ENCODE data around the gene DGCR6L.
"Not testable (repeated sequence)": the region's sequence is repeated elsewhere in the genome, so short reads cannot be mapped to it uniquely, and the experiment has no call there.

The DGCR6L gene

GRCh38 chr22:20275836-20276235 lies 44.0 kb downstream of the DGCR6L start:
- no peak for DNase-seq (ENCODE audit: low read depth, low spot score)

DNA sequence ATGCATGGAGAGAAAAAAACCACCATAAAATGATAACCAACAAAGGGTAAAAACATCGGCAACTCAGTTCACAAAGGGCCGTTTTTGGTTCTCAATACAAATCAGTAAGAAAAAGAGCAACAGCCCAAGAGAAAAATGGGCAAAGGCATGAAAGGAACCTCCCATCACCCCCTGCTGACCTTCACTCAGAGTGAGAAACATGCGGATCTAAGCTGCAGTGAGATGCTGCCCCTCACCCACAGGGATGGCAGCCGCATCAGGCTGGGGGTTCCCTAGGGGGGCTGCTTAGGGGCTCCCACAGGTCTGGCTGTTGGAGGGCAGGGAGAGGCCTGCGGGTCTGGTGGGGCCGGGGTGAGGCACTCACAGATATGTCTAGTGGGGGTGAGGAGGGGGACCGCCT lies 44.5 kb downstream of the DGCR6L start:
- DNase-seq (ENCODE audit: low read depth, low spot score) = not testable (repeated sequence)

- DNase-seq (ENCODE audit: low read depth, low spot score) = not testable (repeated sequence)
Observed at GRCh38 chr22:20274374-20274773, 45.5 kb downstream of the DGCR6L start.

- no peak for DNase-seq (ENCODE audit: low read depth, low spot score)
Observed at GRCh38 chr22:20273758-20274181, 46.1 kb downstream of the DGCR6L start.

DNA sequence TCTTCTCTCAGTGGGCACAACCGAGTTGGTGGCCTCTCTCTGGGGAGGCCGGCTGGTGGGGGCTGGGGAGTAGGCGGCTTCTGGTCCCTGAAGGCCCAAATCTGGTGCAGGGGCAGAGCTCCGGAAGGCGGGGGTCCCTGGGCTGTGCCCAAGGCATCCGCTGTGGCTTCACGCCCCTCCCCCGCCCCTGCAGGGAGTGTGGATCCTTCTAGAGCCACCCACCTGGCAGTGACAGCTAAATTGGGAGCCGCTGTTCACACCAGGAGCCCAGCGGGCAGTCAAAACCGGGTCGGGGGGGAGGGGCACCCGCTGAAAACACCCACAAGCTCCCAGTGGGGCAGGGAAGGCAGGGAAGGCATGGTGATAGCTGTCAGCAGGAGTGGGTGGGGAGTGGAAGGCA lies 47.2 kb downstream of the DGCR6L start:
- no peak for DNase-seq (ENCODE audit: low read depth, low spot score)

DNA sequence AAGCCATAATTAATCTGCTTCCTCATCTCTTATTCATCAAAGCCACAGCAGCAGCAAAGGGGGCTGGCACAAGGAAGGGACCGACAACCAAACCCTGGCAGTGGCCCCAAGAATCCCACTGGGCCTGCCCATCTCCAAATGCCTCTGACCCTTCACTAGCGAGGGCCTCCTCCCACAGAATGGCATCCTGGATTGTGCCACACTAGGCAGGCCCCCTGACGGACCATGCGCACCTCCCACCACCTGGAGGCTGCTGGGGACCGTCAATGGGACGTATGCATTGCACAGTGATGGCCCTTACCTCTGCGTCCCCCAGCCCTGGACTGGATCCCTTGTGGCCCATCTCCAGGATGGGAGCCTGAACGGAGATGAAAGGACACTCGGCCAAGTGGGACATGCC lies 47.7 kb downstream of the DGCR6L start:
- no peak for DNase-seq (ENCODE audit: low read depth, low spot score)

DNA sequence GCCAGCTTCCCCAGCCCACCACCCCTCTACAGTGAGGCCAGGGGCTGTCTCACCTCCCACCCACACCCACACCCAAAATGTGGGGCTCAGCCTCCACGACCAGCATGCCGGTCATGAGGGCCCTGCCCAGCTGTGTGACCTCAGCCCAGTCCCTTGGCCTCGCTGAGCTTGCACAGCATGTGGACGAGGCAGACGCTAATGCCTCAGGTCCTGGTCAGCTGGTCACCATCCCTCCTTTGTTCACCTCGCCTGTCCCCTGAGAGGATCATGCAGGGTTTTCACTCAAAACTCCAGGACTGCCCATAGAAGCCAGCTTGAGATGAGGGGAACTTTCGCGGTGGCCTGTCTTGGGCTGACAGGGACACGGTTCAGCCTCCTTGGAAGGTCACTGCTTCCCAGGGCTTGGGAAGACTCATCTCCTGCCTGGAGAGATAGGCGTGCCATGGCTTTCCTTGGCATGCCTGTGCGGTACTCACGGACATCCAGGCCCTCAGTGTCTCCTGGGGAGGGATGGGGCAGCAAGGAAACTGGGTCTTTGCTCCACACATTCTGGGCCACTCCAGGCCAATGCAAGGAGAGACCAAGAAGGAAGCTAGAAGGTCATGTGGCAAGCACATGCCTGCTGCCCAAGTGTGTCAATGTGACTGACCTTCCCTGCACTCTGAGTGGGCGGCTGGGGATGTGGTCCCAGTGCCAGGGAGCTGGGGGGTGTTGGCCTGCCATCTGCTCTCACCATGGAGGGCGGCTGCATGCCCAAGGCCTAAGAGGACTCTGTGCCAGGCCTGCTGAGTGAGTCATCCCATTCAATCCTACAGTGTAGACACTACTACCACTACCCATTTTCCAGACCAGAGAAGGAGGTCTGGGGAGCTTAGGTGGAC lies 48.5 kb downstream of the DGCR6L start:
- DNase-seq (ENCODE audit: low read depth, low spot score) = no peak

DNA sequence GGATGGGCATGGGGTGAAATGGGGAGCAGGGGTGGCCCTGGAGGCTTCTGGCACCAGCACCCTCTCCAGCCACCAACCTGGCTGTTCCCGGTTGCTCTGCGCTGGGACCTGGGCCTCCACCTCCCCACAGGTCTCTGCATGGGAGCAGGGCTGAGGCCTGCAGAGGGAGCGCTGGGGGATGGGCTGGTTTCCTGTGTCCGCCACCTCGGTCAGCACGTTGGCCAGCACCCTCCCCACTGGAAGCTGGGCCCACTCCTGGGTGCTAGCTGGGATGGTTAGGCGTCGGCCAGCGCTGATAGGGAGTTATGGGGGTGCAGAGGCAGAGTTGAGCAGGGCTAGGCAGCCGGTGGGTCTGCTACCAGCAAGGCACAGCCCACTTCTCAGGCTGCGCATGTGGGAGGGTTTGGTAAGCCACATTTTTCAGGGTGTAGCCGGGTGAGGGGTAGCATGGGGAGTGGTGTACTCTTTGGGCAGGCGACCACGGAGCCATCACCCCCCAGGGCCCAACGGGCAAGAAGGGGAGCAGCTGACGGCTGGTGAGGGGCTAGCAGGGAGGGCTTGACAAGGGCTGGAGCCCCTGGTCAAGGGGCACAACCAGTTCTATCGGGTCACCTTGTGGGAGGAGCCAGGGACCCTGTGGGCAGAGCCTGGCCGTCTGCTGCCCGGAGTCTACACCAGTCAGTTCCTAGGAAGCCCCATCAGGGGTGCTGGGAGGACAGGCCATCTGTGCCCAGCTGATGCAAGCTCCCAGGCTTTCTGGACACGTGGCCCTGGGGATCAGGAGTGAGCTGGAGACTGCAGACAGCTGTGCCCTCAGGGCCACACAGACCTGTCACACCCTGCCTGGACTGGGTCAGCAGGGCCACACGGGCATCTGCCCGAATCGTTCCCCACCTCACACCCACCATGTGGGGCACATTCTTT lies 49.4 kb downstream of the DGCR6L start:
- DNase-seq (ENCODE audit: low read depth, low spot score) = not testable (repeated sequence)

DNA sequence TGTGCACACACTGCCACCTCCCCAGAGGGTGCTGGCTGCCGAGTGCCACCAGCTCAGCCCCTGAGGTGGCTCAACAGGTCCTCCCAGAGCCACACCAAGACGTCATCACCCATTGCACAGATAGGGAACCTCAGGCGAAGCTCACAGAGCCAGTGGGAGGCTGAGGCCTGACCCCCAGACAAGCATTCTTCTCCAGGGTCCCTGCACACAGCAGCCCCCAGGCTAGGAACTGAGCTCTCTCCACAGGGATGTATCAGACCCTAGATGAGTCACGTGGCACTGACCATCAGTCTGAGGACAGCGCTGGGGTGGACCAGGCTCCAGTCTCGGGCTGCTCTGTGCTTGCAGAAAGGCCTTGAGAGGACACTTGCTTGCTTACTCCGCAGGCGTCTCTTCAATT lies 50.2 kb downstream of the DGCR6L start:
- DNase-seq (ENCODE audit: low read depth, low spot score) = not testable (repeated sequence)

DNA sequence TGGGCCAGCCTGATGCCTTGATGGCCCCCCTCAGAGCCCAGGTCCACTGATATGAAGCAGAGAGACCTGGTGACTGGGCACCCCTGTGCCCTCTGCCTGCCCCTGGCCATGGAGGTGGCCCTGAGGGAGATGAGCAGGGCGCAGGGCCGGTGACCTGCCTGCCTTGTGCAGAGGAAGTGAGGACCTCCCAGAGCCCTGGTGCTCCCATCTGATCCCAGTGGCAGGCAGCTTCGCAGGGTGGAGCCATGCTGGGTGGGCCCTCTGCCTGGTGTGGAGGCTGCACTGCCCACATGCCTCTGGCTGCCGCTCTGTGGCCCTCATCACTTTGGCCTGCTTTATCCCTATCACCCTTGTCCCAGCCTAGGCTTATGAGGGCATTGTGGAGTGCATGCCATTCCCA lies 50.7 kb downstream of the DGCR6L start:
- not testable (repeated sequence) for DNase-seq (ENCODE audit: low read depth, low spot score)

GRCh38 chr22:20268279-20269012 lies 51.4 kb downstream of the DGCR6L start, which contains the start of gene RTN4R:
RTN4R (minus strand) TSS chr22:20268318; CDS start chr22:20268092, 226 bp downstream.
- no peak for DNase-seq (ENCODE audit: low read depth, low spot score)

- DNase-seq (ENCODE audit: low read depth, low spot score) = no peak
Observed at GRCh38 chr22:20267441-20268278, 52.2 kb downstream of the DGCR6L start.

GRCh38 chr22:20266667-20267440 lies 53.0 kb downstream of the DGCR6L start:
- not testable (repeated sequence) for DNase-seq (ENCODE audit: low read depth, low spot score)

GRCh38 chr22:20265772-20266666 lies 53.8 kb downstream of the DGCR6L start:
- not testable (repeated sequence) for DNase-seq (ENCODE audit: low read depth, low spot score)

- no peak for DNase-seq (ENCODE audit: low read depth, low spot score)
Observed at GRCh38 chr22:20264614-20265452, 55.0 kb downstream of the DGCR6L start.

Data from brain pericyte (primary cell).